CD4-positive, alpha-beta T cell treated with Interleukin-21 for 1 hour (primary cell): ENCODE data around the gene C4orf51.

Experiments
- DNase-seq: peaks from one replicate; pipeline ENCODE4 v3.0.0-alpha.2; 2020

Gene C4orf51

GRCh38 chr4:145760961-145761929 lies 81.3 kb downstream of the C4orf51 start:
- DNase-seq: no peak

DNA sequence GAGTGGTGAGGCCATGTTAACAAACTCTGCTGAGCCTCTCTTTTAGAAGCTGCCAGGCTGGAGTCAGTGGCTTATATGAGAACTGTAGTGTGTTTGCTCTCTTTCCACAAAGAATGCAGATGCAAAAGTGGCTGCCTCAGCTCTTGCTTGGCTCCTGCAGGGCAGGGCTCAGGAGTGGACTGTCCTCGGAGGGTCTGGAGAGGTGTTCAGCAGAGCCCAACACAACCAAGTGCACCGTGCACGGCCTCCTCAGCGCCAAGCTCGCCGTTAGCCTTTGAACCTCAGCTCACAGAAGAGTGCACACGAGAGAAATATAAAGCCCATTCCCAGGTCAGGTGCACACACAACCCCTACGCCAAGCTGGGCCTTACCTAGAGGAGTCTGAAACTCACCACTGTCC lies 82.8 kb downstream of the C4orf51 start:
- DNase-seq: no peak

- DNase-seq: no peak
Measured at GRCh38 chr4:145763399-145763798, 83.5 kb downstream of the C4orf51 start.

DNA sequence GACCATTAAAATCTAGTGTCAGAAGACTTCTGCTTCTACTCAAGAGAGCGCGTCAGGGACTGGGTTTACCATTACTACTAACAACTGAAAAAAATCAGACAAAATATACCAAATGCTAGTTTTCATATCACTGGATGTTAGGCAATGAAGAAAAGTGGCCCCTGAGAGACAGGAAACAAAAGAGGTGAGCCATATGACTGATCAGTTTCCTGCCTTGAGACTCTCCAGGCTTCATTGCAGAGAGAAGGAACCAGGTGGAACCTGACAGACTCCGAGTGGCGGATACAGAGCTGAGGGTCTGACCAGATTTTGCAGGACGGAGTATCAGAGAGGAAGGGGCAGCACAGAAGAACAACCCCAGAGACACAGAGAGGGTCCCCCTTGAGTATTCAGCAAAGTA lies 86.3 kb downstream of the C4orf51 start:
- no peak for DNase-seq

- no peak for DNase-seq
Measured at GRCh38 chr4:145769450-145770037, 89.6 kb downstream of the C4orf51 start.

- DNase-seq: no peak
Measured at GRCh38 chr4:145770124-145770523, 90.2 kb downstream of the C4orf51 start.

- no peak for DNase-seq
Measured at GRCh38 chr4:145772347-145772746, 92.4 kb downstream of the C4orf51 start.

DNA sequence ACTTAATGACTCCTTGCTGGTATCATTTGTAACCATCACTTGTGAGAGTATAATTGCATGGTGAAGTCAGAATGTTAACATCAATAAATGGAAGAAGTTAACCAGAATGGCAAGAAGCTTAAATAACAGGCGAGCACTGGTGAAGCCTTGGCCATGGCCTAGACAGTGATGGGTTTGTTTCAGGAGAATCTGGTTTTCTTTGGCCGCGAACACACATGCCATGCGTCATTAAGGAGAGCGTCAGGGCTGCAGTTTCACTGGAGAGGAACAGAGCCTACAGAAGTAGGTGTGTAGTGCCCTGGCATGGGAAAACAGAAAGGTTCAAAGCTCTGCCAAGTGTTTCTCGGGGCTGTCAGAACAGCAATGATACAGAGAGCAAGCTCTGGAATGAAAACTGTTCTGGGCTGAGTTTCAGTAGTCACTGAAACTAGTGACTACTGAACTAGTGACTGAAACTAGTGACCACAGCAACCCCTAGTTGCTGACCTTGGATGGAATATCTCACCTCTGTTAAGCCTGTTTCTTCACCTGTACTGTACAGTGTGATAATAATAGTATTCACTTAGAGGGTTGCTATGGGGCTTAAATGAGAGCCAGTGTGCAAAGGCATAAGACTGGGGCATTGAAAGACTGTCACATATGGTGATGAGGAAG lies 93.8 kb downstream of the C4orf51 start:
- no peak for DNase-seq

DNA sequence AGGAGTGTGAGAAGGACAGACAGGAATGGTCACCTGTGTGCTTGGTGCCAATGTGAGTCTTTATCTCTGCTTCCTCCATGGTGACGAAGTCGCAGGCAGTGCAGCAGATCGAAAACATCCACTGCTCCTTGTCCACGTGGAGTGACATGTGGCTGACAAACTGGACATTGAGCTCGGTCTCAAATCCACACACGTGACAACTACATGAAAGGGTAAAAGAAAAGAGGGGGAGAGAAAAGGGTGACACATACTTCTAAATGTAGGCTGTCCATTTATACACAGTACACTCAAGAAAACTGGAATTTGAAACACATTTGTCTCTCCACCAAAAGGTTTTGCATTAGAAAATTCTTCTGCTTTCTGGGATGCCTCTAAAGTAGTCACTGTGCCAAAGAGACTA lies 94.5 kb downstream of the C4orf51 start:
- DNase-seq: no peak

DNA sequence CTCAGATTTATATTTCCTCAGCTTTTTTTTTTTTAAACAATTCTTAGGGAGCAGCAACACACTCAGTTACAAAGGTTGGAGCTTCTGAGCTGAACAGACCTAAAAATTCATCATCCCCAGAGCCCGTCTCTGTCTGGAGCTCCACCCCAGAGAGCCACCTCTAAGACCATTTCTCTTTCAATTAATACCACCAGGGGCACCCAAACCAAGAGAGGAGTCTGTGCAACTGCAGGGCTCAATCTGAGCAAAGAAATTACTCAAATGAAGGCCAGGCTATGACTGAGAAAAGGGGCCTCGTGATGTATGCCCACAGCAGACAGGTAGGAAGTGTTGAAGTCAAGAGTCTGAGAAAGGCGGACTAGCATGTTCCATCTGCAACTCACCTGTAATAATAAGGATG lies 95.5 kb downstream of the C4orf51 start:
- DNase-seq: no peak

DNA sequence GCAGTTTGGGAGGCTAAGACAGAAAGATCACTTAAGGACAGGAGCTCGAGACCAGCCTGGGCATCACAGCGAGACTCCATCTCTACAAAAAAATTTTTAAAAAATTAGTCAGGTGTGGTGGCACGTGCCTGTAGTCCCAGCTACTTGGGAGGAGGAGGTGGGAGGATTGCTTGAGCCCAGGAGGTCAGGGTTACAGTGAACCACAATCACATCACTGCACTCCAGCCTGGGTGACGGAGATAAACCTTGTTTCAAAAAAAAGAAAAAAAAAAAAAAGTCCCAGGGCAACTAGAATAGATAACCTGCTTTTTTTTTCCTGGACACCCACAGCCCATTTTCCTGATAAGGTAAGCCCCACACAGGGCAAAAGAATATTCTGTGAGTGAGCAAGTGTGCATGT lies 96.3 kb downstream of the C4orf51 start:
- DNase-seq: no peak

- DNase-seq: no peak
Measured at GRCh38 chr4:145779319-145779801, 99.4 kb downstream of the C4orf51 start.

DNA sequence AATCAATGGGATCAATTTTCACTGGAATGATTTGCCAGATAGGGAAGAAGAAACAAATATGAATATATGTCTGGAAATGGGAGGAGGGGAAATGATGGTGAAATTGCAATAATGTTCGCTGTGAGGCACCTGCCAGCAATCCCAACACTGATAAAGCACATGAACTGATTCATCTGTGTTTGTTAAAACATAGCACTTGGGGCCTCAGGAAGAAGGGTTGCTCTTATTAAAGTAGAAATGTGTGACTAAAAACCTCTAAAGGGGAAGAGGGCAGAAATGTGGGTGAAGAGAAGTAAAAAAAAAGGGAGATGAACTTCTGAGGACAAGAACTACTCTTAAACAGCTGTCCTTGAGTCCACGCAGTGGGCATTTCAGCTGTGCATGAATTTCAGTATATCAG lies 101.4 kb downstream of the C4orf51 start:
- no peak for DNase-seq
